Non-pigmented ciliary epithelial cell (primary cell): ENCODE data around the gene GPR179.

Experiments
- DNase-seq: peaks from one replicate; pipeline ENCODE4 v3.0.0-alpha.2; 2010; ENCODE audit warnings: low read depth

Gene GPR179, protein sequence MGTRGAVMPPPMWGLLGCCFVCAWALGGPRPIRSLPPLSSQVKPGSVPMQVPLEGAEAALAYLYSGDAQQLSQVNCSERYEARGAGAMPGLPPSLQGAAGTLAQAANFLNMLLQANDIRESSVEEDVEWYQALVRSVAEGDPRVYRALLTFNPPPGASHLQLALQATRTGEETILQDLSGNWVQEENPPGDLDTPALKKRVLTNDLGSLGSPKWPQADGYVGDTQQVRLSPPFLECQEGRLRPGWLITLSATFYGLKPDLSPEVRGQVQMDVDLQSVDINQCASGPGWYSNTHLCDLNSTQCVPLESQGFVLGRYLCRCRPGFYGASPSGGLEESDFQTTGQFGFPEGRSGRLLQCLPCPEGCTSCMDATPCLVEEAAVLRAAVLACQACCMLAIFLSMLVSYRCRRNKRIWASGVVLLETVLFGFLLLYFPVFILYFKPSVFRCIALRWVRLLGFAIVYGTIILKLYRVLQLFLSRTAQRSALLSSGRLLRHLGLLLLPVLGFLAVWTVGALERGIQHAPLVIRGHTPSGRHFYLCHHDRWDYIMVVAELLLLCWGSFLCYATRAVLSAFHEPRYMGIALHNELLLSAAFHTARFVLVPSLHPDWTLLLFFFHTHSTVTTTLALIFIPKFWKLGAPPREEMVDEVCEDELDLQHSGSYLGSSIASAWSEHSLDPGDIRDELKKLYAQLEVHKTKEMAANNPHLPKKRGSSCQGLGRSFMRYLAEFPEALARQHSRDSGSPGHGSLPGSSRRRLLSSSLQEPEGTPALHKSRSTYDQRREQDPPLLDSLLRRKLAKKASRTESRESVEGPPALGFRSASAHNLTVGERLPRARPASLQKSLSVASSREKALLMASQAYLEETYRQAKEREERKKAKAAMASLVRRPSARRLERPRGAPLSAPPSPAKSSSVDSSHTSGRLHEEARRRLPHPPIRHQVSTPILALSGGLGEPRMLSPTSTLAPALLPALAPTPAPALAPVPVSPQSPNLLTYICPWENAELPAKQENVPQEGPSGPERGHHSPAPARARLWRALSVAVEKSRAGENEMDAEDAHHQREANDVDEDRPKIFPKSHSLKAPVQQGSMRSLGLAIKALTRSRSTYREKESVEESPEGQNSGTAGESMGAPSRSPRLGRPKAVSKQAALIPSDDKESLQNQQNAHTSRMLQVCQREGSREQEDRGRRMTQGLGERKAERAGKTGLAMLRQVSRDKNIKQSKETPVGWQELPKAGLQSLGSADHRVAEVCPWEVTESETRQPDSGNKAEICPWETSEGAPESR (N-terminal part only)

GRCh38 chr17:38343608-38344419, at the start of gene GPR179:
Gene GPR179 (minus strand): TSS chr17:38343956. CDS start chr17:38343789, 167 bp downstream.
- DNase-seq: no peak

- no peak for DNase-seq
Measured at GRCh38 chr17:38379448-38379847, 35.7 kb upstream of the GPR179 start.

DNA sequence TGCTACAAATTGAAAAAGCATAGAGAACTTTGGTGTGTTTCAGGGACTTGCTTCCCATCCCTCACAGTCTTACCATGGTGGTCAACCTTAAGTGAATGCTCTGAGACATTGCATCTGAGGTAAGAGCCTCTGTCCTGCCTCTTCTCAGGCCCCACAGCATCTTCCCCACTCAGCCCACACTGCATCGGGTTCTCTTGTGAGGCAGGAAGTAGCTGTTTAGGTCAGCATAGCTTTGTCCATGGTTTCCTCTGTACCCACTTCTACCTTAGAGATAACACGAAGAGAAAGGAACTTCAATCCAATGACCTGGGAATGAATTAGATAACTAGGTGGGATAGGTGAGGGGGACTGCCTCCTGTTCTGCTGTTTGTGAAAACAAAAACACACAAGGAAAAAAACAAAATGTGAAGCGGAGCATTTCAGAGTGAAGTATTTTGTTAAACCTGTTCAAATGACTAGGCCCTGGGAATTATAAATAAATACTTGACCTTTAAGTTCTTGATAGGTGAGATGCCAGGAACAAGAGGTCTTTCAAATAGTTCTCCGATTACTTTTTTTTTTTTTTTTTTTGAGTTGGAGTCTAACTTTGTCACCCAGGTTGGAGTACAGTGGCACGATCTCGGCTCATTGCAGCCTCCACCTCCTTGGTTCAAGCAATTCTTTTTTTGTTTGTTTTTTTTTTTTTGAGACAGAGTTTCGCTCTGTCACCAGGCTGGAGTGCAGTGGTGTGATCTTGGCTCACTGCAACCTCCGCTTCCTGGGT, 25.5 kb upstream of the GPR179 start:
- no peak for DNase-seq

GRCh38 chr17:38364741-38365140, 21.0 kb upstream of the GPR179 start:
- DNase-seq: no peak

- no peak for DNase-seq
Measured at GRCh38 chr17:38363016-38363415, 19.3 kb upstream of the GPR179 start.

- no peak for DNase-seq
Measured at GRCh38 chr17:38361694-38362465, 18.1 kb upstream of the GPR179 start.

DNA sequence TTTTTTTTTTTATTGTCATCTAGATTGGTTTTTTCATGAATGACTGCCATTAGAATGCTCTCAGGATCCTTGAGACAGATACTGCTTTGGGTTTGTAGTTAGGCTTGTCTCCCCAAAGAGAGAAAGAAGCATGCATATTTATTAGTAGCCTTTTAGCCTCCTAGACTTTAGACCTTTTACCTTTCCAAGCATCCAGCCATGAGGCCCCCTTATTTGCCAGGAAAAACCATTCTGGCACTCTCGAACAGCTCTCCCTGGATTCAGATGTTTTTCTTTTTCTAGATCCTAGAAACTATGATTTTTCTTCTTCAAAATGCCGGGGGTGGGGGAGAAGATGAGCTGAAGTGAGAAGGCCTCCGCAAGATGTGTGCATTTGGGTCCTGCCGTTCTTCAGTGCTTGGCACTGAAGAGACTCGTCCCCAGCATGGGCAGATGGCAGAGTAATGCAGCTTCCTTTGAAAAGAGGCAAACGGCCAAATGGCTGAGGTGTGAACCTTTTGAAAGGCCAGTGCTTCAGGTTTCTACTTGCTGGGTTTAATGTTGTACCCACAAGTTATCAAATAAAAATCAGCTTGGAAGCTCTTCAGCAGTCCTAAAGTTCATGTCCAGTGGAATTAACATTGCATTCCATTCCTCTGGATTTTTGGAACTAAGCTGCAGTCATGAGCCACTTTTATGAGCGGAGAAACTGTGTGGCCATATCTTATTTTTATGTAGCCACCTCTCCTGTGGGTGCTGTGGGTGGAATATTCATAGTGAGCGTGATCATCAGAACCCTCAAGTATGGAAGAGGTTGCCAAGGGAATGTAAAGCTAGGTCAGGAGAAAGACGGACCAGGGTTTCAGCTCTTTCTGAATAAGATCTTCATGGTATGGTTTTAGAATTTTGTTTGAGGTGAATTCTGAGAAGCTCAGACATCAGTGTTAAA, 15.1 kb upstream of the GPR179 start:
- DNase-seq: no peak

GRCh38 chr17:38357486-38358123, 13.8 kb upstream of the GPR179 start:
- DNase-seq: no peak

GRCh38 chr17:38355251-38355650, 11.5 kb upstream of the GPR179 start:
- no peak for DNase-seq

GRCh38 chr17:38354466-38354865, 10.7 kb upstream of the GPR179 start:
- no peak for DNase-seq

DNA sequence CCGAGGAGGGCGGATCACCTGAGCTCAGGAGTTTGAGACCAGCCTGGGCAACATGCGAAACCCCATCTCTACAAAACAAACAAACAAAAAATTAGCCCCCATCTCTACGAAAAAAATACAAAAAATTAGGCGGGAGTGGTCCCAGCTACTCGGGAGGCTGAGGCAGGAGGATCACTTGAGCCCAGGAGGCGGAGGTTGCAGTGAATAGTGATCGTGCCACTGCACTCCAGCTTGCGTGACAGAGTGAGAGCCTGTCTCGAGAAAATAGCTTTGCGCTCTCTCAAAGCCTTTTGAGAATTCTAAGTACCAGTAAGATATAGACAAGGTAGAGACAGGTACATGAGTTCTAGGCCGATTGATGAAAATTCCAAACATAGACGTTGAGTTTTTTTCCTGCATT, 9.9 kb upstream of the GPR179 start:
- DNase-seq: no peak

GRCh38 chr17:38353086-38353604, 9.4 kb upstream of the GPR179 start:
- no peak for DNase-seq

DNA sequence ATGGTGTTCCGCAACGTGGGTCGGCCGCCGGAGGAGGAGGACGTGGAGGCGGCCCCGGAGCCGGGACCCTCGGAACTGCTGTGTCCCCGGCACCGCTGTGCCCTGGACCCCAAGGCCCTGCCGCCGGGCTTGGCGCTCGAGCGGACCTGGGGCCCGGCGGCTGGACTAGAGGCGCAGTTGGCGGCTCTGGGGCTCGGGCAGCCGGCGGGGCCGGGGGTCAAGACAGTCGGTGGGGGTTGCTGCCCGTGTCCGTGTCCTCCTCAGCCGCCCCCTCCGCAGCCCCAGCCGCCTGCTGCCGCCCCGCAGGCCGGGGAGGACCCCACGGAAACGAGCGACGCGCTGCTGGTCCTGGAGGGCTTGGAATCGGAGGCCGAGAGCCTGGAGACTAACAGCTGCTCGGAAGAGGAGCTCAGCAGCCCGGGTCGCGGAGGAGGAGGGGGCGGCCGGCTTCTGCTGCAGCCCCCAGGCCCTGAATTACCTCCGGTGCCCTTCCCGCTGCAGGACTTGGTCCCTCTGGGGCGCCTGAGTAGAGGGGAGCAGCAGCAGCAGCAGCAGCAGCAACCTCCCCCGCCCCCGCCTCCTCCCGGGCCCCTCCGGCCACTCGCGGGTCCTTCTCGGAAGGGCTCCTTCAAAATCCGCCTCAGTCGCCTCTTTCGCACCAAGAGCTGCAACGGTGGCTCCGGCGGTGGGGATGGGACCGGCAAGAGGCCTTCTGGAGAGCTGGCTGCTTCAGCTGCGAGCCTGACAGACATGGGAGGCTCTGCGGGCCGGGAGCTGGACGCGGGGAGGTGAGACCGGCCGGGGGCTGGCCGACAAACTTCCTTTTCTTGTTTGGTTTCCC, 8.7 kb upstream of the GPR179 start:
- DNase-seq: no peak

- DNase-seq: peak; percentile 34
Measured at GRCh38 chr17:38351412-38352222, 7.9 kb upstream of the GPR179 start, which contains the start of gene SOCS7. Gene SOCS7 (plus strand): TSS chr17:38351844. CDS start chr17:38352053, 209 bp downstream.

- DNase-seq: no peak
Measured at GRCh38 chr17:38350035-38350434, 6.3 kb upstream of the GPR179 start.
